Amniotic stem cell (primary cell): ENCODE data around the gene TPRX1.
"Not testable (repeated sequence)": the region's sequence is repeated elsewhere in the genome, so short reads cannot be mapped to it uniquely, and the experiment has no call there.

Experiments
- DNase-seq: peaks from one replicate; lab custom pipeline; 2025; lab: John Stamatoyannopoulos, UW

TPRX1 gene

DNA sequence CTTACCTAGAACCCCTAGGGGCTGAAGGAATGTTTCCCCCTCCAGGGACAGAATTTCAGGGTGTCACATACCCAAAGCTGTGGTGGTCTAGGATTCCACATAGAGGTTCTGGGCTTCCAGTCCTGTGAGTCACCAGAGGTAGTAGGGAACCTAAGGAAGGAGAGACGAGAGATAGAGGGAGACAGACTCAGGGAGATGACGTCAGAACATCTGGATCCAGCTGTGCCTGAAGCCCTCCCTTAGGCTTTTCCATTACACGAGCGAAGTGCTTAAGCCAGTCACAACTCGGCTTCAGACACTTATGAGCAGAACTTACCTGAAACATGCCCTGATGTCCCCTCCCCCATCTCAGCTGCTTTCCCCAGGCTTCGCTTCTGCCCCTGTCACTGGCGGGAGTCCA lies 37.7 kb downstream of the TPRX1 start:
- DNase-seq: no peak

DNA sequence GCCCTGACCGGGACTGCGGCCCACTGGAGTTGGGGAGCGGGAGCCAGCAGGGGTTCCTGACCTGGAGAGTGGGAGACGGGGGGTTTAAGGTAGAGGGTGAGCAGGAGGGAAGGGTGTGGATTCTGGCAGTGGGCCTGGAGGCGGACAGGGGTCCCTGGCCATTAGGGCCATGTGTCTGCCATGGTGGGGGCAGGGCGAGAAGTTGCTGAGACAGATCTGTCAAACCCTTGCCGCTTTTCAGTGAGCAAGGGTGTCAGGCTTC lies 38.1 kb downstream of the TPRX1 start:
- DNase-seq: no peak

DNA sequence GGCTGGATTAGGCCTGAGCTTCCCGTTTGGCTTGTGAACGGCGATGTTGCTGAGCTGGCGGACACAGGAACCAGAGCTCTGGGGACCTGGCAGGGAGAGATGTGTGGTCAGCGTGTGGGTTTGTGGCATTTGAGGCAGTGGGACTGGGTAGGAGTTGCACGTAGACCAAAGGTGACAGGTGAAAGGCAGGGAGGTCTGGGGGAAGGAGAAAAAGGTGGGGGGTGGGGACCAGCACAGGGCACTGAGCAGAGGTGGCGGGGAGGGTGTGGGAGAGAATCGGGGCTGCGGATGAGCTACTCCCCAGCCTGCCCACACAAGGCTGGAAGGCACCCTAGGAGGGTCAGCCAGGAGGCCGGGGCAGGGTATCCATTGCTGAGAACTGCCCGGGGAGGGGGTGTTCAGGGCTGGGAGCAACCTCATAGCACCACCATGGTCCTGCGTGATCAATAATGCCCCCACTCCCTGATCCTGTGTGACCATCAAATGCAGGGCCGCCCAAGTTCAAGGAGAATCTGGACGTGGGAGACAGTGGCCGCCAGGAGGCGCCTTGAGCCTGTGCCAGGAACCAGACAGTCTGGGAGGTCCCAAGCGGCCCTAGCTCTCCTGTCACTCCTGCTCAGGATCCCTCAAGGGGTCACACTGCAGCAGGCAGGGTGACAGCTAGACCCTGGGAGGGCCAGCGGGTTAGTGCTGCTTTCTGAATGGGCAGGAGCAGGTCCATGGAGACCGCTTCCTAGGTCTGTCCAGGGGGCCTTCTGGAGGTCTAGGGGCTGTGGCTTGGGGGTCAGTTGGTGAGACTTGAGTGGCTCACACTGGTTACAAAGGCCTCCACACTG lies 38.6 kb downstream of the TPRX1 start:
- DNase-seq: peak; percentile 16

DNA sequence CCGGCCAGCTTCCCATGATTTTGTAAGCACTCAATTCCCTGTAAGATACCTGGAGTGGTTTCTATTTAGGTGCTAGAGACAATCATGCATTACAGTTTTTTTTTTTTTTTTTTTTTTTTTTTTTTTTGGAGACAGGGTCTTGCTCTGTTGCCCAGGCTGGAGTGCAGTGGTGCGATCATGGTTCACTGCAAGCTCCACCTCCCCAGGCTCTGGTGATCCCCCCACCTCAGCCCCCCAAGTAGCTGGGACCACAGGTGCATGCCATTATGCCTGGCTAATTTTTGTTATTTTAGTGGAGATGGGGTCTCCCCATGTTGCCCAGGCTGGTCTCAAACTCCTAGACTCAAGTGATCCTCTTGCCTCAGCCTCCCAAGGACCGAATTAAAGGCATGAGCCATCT lies 39.6 kb downstream of the TPRX1 start:
- DNase-seq: not testable (repeated sequence)

- DNase-seq: no peak
Measured at GRCh38 chr19:47762615-47763308, 41.6 kb downstream of the TPRX1 start.

DNA sequence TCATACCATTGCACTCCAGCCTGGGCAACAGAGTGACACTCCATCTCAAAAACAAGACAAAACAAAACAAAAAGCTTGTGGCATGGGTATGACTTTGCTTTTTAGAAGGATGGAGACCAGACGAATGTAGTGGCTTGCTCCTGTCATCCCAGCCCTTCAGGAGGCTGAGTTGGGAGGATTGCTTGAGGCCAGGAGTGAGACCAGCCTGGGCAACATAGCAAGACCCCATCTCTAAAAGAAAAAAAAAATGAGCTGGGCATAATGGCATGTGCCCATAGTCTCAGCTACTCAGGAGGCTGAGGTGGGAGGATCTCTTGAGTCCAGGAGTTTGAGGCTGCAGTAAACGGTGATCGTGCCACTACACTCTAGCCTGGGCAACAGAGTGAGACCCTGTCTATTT lies 42.2 kb downstream of the TPRX1 start:
- DNase-seq: no peak

- DNase-seq: no peak
Measured at GRCh38 chr19:47761566-47761965, 42.8 kb downstream of the TPRX1 start.

GRCh38 chr19:47760632-47760999 lies 43.7 kb downstream of the TPRX1 start:
- no peak for DNase-seq

DNA sequence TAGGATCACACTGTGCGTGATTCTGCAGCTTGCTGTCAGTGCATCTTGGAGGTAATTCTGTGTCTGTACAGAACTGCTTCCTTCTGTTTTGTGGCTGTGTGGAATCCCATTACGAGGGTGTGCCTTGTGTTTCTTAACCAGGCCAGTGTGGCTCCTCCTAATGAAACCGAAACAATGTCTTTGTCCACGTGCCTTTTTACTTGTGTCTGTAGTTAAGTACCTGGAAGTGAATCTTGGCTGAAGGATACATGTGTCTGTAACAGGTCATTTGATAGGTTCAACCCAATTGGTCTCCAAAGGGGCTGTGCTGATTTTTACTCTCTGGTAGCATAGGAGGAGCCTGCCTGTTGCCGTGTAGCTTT lies 45.9 kb downstream of the TPRX1 start:
- DNase-seq: no peak

DNA sequence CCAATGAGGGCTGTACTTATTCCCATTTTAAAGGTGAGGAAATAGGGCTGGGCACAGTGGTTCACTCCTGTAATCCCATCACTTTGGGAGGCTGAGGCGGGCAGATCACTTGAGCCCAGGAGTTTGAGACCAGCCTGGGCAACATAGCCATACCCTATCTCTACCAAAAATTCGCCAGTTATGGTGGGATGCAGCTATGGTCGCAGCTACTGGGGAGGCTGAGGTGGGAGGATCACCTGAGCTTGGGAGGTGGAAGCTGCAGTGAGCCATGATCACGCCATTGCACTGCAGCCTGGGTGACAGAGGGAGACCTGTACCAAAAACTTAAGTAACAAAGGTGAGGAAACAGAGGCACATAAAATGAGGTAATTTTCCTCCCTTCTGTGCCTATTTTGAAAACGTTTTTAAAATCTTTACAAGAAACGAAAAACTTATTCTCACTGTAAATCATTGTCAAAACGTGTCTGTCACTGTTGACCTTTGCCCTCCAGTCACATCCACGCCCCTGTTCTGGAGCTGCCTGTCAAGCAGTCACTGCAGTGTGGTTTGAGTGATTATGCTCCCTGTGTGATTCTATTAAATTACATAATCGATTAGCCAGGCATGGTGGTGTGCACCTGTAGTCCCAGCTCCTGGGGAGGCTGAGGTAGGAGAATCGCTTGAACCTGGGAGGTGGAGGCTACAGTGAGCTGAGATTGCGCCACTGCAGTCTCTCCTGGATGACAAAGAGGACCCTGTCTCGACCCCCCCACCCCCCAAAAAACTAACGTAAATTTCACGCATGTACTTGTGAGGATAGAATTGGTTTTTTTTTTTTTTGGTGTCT lies 46.5 kb downstream of the TPRX1 start:
- no peak for DNase-seq

- DNase-seq: no peak
Measured at GRCh38 chr19:47756953-47757608, 47.3 kb downstream of the TPRX1 start.

- DNase-seq: no peak
Measured at GRCh38 chr19:47756627-47756929, 47.8 kb downstream of the TPRX1 start.

- no peak for DNase-seq
Measured at GRCh38 chr19:47755762-47756626, 48.4 kb downstream of the TPRX1 start.

GRCh38 chr19:47755065-47755761 lies 49.1 kb downstream of the TPRX1 start:
- no peak for DNase-seq

- no peak for DNase-seq
Measured at GRCh38 chr19:47754206-47755064, 49.9 kb downstream of the TPRX1 start.

- no peak for DNase-seq
Measured at GRCh38 chr19:47752440-47753211, 51.7 kb downstream of the TPRX1 start.
